Activated CD4-positive, CD25-positive, alpha-beta regulatory T cell treated with anti-CD3 and anti-CD28 coated beads, Interleukin-2, amount 50 U/mL, for 16 hours (primary cell): ENCODE results near the gene PITX3.
"Not testable (repeated sequence)": the region's sequence is repeated elsewhere in the genome, so short reads cannot be mapped to it uniquely, and the experiment has no call there.

Experiments used
- DNase-seq: peaks from one replicate; pipeline ENCODE4 v3.0.0-alpha.2; 2020; ENCODE audit warnings: low read depth, low spot score

The PITX3 gene

GRCh38 chr10:102255404-102255803 is 14.1 kb upstream of the PITX3 start:
- DNase-seq: no peak

- no peak for DNase-seq
Observed at GRCh38 chr10:102254426-102254825, 13.1 kb upstream of the PITX3 start.

GRCh38 chr10:102252508-102252907 is 11.2 kb upstream of the PITX3 start:
- DNase-seq: not testable (repeated sequence)

- no peak for DNase-seq
Observed at GRCh38 chr10:102247734-102248133, 6.4 kb upstream of the PITX3 start.

GRCh38 chr10:102246261-102246660 is 4.9 kb upstream of the PITX3 start:
- DNase-seq: no peak

GRCh38 chr10:102245932-102246251 is 4.6 kb upstream of the PITX3 start:
- no peak for DNase-seq

- DNase-seq: peak; percentile 80
Observed at GRCh38 chr10:102245082-102245931, 4.0 kb upstream of the PITX3 start, which contains the start of gene GBF1. TSS of gene GBF1 (plus strand) at chr10:102245532. CDS start at chr10:102258939, 13,407 bp downstream.

- DNase-seq: no peak
Observed at GRCh38 chr10:102243309-102243708, 2.0 kb upstream of the PITX3 start.

- no peak for DNase-seq
Observed at GRCh38 chr10:102242118-102242485, 790 bp upstream of the PITX3 start.

GRCh38 chr10:102241032-102241443 is 274 bp downstream of the PITX3 start:
- no peak for DNase-seq

GRCh38 chr10:102240467-102241031 is 763 bp downstream of the PITX3 start:
- DNase-seq: no peak

GRCh38 chr10:102237711-102238252 is 3.5 kb downstream of the PITX3 start:
- DNase-seq: no peak

GRCh38 chr10:102236006-102236405 is 5.3 kb downstream of the PITX3 start:
- no peak for DNase-seq

GRCh38 chr10:102235598-102235920 is 5.8 kb downstream of the PITX3 start:
- no peak for DNase-seq

GRCh38 chr10:102234888-102235597 is 6.3 kb downstream of the PITX3 start:
- DNase-seq: no peak

GRCh38 chr10:102233997-102234396 is 7.3 kb downstream of the PITX3 start:
- no peak for DNase-seq

GRCh38 chr10:102231357-102232318 is 9.7 kb downstream of the PITX3 start:
- peak; percentile 30 for DNase-seq

GRCh38 chr10:102230861-102231356 is 10.4 kb downstream of the PITX3 start:
- DNase-seq: no peak

- DNase-seq: no peak
Observed at GRCh38 chr10:102230264-102230860, 10.9 kb downstream of the PITX3 start.

GRCh38 chr10:102229810-102230263 is 11.5 kb downstream of the PITX3 start:
- DNase-seq: peak; percentile 70

- no peak for DNase-seq
Observed at GRCh38 chr10:102227050-102227449, 14.3 kb downstream of the PITX3 start.
